ENCODE results near the gene CPM. TPM values are rescaled to one million over a fixed set of nuclear protein-coding genes. Genes with fewer than 3 reads are reported as not detected.

CPM gene
- total and polyA plus RNA-seq, 2 of the 4 experiments (the other 2 are of a cell fraction), result 2.0 to 8.8 TPM

DNA sequence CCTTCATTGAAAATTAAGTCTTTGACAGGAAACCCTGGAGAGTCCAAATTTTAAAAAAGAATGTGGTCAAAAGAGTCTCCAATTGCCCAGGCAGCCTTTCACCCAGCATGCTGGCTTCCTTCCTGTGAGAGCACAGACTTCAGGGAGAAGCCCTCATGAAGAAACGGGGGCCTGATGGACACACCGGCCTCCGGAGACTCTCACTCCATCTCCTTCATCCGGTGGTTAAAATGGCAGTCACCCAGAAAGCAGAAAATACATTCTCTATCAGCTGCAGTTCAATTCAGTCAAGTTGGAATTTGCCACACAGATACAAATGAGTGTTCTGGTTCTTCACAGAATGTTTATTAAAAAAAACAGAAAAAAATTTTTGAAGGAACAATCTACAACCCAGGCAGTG lies 56.5 kb downstream of the CPM start:
- no peak overlapping the region for H3K4ac ChIP-seq (ENCODE audit: low read depth, low read length)

More for the DNA sequence above, 56.5 kb downstream of the CPM start:
- Histone ChIP-seq H2BK120ac (ENCODE audit: low read depth, low read length) (no peak overlapping the region), H3K4me3 (ENCODE audit: insufficient read depth, low read depth, low read length) (no peak overlapping the region), H2BK15ac (ENCODE audit: low read depth, low read length) (no peak overlapping the region), H3K36me3 (ENCODE audit: control insufficient read depth, insufficient read depth, low read length) (no peaks in the 10 kb centered on the region), H2BK20ac (ENCODE audit: low read depth, low read length) (no peak overlapping the region), H3K9ac (ENCODE audit: low read depth, low read length) (no peak overlapping the region), H4K91ac (ENCODE audit: insufficient read depth, low read depth, low read length) (no peak overlapping the region), H2AFZ (replicated peaks; ENCODE audit: low read length, poor library complexity) (no peak overlapping the region), H3K79me1 (ENCODE audit: low read depth in 1 of 2, low read length in 2 of 2) (no peaks in the 10 kb centered on the region), H4K8ac (ENCODE audit: low read depth in 2 of 2, low read length in 2 of 2) (no peak overlapping the region), H3K14ac (replicated peaks; ENCODE audit: low read depth, low read length) (no peak overlapping the region), H2AK9ac (replicated peaks; ENCODE audit: low read depth, low read length, poor library complexity) (no peak overlapping the region), H2BK5ac (ENCODE audit: low read depth, low read length, poor library complexity, severe bottlenecking) (no peak overlapping the region), H3K18ac (ENCODE audit: low read depth, low read length) (no peak overlapping the region), H4K5ac (ENCODE audit: low read depth, low read length) (no peak overlapping the region), H3K9me1 (ENCODE audit: insufficient read depth, low read length) (no peaks in the 10 kb centered on the region), H3K4me2 (ENCODE audit: low read depth, low read length) (no peak overlapping the region), H3K4me1 (ENCODE audit: control insufficient read depth, insufficient read depth, low read length) (no peaks in the 10 kb centered on the region), H3K9me3 (ENCODE audit: control insufficient read depth, insufficient read depth, low read length) (peaks cover 3% of the 10 kb centered on the region; the same call in 1 of the 2 replicates), H3K23ac (ENCODE audit: low read depth, low read length) (no peak overlapping the region), H4K20me1 (ENCODE audit: insufficient read depth, low read length) (no peaks in the 10 kb centered on the region), H2AK5ac (ENCODE audit: low read depth, low read length) (no peak overlapping the region), H3K27ac (ENCODE audit: insufficient read depth, low read length) (no peak overlapping the region), H3K56ac (ENCODE audit: extremely low read depth, insufficient read depth, low read length) (no peak overlapping the region), H3K27me3 (ENCODE audit: control insufficient read depth, insufficient read depth, low read length) (no peaks in the 10 kb centered on the region)
- ATAC-seq (ENCODE audit: low read depth) (no peak), DNase-seq (no peak)
- TF ChIP-seq RCOR1 (IDR thresholded peaks at IDR 0.05; ENCODE audit: insufficient replicate concordance, low read length) (no peak), POLR2A (IDR thresholded peaks at IDR 0.05; ENCODE audit: low read depth, low read length) (no peak), MAFK (IDR thresholded peaks at IDR 0.05; ENCODE audit: low read depth, low read length) (no peak), MXI1 (IDR thresholded peaks at IDR 0.05; ENCODE audit: borderline replicate concordance, low read depth, low read length) (no peak), MAZ (IDR thresholded peaks at IDR 0.05; ENCODE audit: borderline replicate concordance, low read depth, low read length) (no peak), RFX5 (IDR thresholded peaks at IDR 0.05; ENCODE audit: low read depth, low read length) (no peak), CHD1 (IDR thresholded peaks at IDR 0.05; ENCODE audit: low read depth, low read length) (no peak), BHLHE40 (IDR thresholded peaks at IDR 0.05; ENCODE audit: low read depth, low read length) (no peak), RAD21 (IDR thresholded peaks at IDR 0.05; ENCODE audit: low read length) (no peak), SMC3 (IDR thresholded peaks at IDR 0.05; ENCODE audit: low read depth, low read length) (no peak), CEBPB (IDR thresholded peaks at IDR 0.05; ENCODE audit: low read depth, low read length) (no peak), NFE2L2 (IDR thresholded peaks at IDR 0.05; ENCODE audit: low read depth, low read length) (no peak), FOS (IDR thresholded peaks at IDR 0.05; ENCODE audit: low read depth, low read length) (no peak)
- TF ChIP-seq, protein P1, sequence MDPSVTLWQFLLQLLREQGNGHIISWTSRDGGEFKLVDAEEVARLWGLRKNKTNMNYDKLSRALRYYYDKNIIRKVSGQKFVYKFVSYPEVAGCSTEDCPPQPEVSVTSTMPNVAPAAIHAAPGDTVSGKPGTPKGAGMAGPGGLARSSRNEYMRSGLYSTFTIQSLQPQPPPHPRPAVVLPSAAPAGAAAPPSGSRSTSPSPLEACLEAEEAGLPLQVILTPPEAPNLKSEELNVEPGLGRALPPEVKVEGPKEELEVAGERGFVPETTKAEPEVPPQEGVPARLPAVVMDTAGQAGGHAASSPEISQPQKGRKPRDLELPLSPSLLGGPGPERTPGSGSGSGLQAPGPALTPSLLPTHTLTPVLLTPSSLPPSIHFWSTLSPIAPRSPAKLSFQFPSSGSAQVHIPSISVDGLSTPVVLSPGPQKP (IDR thresholded peaks at IDR 0.05; ENCODE audit: borderline replicate concordance, low read depth, low read length), result no peak
- TF ChIP-seq, protein P2, sequence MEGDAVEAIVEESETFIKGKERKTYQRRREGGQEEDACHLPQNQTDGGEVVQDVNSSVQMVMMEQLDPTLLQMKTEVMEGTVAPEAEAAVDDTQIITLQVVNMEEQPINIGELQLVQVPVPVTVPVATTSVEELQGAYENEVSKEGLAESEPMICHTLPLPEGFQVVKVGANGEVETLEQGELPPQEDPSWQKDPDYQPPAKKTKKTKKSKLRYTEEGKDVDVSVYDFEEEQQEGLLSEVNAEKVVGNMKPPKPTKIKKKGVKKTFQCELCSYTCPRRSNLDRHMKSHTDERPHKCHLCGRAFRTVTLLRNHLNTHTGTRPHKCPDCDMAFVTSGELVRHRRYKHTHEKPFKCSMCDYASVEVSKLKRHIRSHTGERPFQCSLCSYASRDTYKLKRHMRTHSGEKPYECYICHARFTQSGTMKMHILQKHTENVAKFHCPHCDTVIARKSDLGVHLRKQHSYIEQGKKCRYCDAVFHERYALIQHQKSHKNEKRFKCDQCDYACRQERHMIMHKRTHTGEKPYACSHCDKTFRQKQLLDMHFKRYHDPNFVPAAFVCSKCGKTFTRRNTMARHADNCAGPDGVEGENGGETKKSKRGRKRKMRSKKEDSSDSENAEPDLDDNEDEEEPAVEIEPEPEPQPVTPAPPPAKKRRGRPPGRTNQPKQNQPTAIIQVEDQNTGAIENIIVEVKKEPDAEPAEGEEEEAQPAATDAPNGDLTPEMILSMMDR (conservative IDR thresholded peaks at IDR 0.05; ENCODE audit: low read depth, low read length), result no peak
- TF ChIP-seq, protein P3, sequence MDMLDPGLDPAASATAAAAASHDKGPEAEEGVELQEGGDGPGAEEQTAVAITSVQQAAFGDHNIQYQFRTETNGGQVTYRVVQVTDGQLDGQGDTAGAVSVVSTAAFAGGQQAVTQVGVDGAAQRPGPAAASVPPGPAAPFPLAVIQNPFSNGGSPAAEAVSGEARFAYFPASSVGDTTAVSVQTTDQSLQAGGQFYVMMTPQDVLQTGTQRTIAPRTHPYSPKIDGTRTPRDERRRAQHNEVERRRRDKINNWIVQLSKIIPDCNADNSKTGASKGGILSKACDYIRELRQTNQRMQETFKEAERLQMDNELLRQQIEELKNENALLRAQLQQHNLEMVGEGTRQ (IDR thresholded peaks at IDR 0.05; ENCODE audit: low read depth, low read length), result no peak
- no CpG with 5 or more reads among the region's 4 CpGs for WGBS, 2 experiments (ENCODE audit: extremely low coverage in 2 of 2, insufficient read length in 1 of 2)
- in situ Hi-C loops (cut with MboI; ENCODE audit: low sequenced_read_pairs), result no loop called here
- intact Hi-C loops (cut with micrococcal nuclease), result no loop called here
- ChIA-PET CTCF (interaction anchor here (1.3 kb wide), 1 partner anchor 16 kb away, joined by 5 read pairs; no protein-coding TSS in a partner anchor), POLR2A (ENCODE audit: unreplicated experiment) (no interaction called here)
- BruUV-seq (replicated peaks), result no TSS peak
- dilution Hi-C loops (cut with HindIII; ENCODE audit: low sequenced_read_pairs, unreplicated experiment), result no loop called here
